K562 (cell line): Measurements from ENCODE around the gene ATP6V0E1. TPM values are rescaled to one million over a fixed set of nuclear protein-coding genes. Genes with fewer than 3 reads are reported as not detected.

Experiments
- FOXA1 ChIP-seq: fragments of 450-650 bp; IDR thresholded peaks from 2 replicates; pipeline ENCODE4 v1.6.1; 2016; ENCODE audit warnings: mild to moderate bottlenecking, borderline replicate concordance
- KLF1 ChIP-seq: fragments of 450-650 bp; IDR thresholded peaks from 2 replicates; pipeline ENCODE4 v1.6.1; 2016; ENCODE audit warnings: missing genetic modification characterization, missing compliant biosample characterization
- MYBL2 ChIP-seq, 2 experiments: fragments of 450-650 bp in 1 of 2; sonication (generic) in 1 of 2; formaldehyde crosslinking in 1 of 2; IDR thresholded peaks; 2 replicates each; pipeline versions ENCODE4 v1.6.1 to v1.8.1; 2017 to 2022; ENCODE audit warnings: borderline replicate concordance in 1 of 2, inconsistent platforms in 1 of 2, low read depth in 1 of 2, mild to moderate bottlenecking in 1 of 2, missing genetic modification reagents in 1 of 2, moderate library complexity in 1 of 2
- NR4A1 ChIP-seq, 2 experiments: fragments of 250-450 bp in 1 of 2; fragments of 450-650 bp in 1 of 2; sonication (Bioruptor Pico) in 1 of 2; IDR thresholded peaks; 2 replicates each; pipeline versions ENCODE4 v1.4.0 to v1.6.1; 2016 to 2020; ENCODE audit warnings: mild to moderate bottlenecking in 2 of 2, missing compliant biosample characterization in 1 of 2, missing genetic modification characterization in 1 of 2, moderate library complexity in 1 of 2
- PRPF4 ChIP-seq: fragments of 200-400 bp; formaldehyde crosslinking; IDR thresholded peaks from one replicate; pipeline ENCODE4 v1.6.1; 2017; ENCODE audit warnings: low read length, low read depth, mild to moderate bottlenecking; ENCODE audit not compliant: insufficient read depth, poor library complexity, severe bottlenecking
- SMAD1 ChIP-seq: fragments of 150-350 bp; IDR thresholded peaks from 2 replicates; pipeline ENCODE4 v1.6.1; 2014; ENCODE audit warnings: low read length, low read depth; ENCODE audit not compliant: partially characterized antibody
- polyA plus RNA-seq, 8 experiments: library from polyadenylated mRNA; depleted of rRNA in 4 of 8; stranded (reverse) in 5 of 8; unstranded in 3 of 8; fragments of >200 nt; fragmentation: Nextera tagmentation in 2 of 8; fragmentation: Illumina TruSeq in 1 of 8; extraction: Ambion mirVana in 2 of 8; extraction: Trizol in 1 of 8; gene quantifications; 2 replicates each; pipeline versions ENCODE4 v1.2.1 to v1.2.3, GENCODE V29; 2011 to 2014; ENCODE audit warnings: inconsistent platforms in 1 of 8, missing spikeins in 1 of 8
- total RNA-seq, 7 experiments: library from RNA; depleted of rRNA in 6 of 7; stranded (reverse); fragments of >200 nt in 6 of 7; fragmentation: Illumina TruSeq in 2 of 7; extraction: Trizol in 2 of 7; gene quantifications; 2 replicates each; pipeline versions ENCODE4 v1.2.1 to v1.2.3, GENCODE V29; 2011 to 2021; ENCODE audit warnings: low replicate concordance in 1 of 7
- TF ChIP-seq, protein P1 (sequence below): fragments of 250-450 bp; sonication (Bioruptor Pico); IDR thresholded peaks from 2 replicates; pipeline ENCODE4 v1.4.0; 2020
- TF ChIP-seq, protein P2 (sequence below): fragments of 250-450 bp; sonication (Bioruptor Pico); IDR thresholded peaks from 2 replicates; pipeline ENCODE4 v1.8.0; 2021; ENCODE audit warnings: borderline replicate concordance, mild to moderate bottlenecking, moderate library complexity; ENCODE audit not compliant: poor library complexity, severe bottlenecking
- TF ChIP-seq, protein P3 (sequence below): fragments of 200-800 bp; sonication (Bioruptor generic); IDR thresholded peaks from 2 replicates; pipeline ENCODE4 v1.6.1; 2016; ENCODE audit warnings: missing genetic modification characterization, missing compliant biosample characterization
- TF ChIP-seq, protein P4 (sequence below): sonication (generic); formaldehyde crosslinking; IDR thresholded peaks from 2 replicates; pipeline ENCODE4 v1.8.0; 2022; ENCODE audit warnings: missing genetic modification reagents, mild to moderate bottlenecking, borderline replicate concordance

ATP6V0E1 gene
- total and polyA plus RNA-seq, 9 of the 15 experiments (the other 6 are each of a cell fraction or from before 2014, with no cell fraction given): 63.8 to 395 (median 112) TPM

DNA sequence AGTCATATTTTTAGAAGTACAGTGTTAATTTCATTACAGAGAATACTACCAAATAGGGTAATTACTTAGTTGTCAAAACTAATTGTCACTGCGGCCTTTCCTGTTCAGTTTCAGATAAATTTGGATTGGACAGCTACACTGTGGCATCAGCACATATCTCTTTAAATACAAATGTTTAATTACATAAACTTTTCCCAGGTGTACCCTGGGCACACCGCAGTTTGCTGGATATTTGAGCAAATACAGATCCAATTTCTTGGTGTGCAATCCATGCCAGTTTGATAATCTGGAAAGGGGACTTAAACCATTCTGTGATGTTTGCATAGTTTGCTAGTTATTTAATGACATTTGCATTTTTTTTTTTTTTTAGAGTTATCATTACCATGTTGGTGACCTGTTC lies 10.8 kb downstream of the ATP6V0E1 start (continued):
- TF ChIP-seq, protein P1, sequence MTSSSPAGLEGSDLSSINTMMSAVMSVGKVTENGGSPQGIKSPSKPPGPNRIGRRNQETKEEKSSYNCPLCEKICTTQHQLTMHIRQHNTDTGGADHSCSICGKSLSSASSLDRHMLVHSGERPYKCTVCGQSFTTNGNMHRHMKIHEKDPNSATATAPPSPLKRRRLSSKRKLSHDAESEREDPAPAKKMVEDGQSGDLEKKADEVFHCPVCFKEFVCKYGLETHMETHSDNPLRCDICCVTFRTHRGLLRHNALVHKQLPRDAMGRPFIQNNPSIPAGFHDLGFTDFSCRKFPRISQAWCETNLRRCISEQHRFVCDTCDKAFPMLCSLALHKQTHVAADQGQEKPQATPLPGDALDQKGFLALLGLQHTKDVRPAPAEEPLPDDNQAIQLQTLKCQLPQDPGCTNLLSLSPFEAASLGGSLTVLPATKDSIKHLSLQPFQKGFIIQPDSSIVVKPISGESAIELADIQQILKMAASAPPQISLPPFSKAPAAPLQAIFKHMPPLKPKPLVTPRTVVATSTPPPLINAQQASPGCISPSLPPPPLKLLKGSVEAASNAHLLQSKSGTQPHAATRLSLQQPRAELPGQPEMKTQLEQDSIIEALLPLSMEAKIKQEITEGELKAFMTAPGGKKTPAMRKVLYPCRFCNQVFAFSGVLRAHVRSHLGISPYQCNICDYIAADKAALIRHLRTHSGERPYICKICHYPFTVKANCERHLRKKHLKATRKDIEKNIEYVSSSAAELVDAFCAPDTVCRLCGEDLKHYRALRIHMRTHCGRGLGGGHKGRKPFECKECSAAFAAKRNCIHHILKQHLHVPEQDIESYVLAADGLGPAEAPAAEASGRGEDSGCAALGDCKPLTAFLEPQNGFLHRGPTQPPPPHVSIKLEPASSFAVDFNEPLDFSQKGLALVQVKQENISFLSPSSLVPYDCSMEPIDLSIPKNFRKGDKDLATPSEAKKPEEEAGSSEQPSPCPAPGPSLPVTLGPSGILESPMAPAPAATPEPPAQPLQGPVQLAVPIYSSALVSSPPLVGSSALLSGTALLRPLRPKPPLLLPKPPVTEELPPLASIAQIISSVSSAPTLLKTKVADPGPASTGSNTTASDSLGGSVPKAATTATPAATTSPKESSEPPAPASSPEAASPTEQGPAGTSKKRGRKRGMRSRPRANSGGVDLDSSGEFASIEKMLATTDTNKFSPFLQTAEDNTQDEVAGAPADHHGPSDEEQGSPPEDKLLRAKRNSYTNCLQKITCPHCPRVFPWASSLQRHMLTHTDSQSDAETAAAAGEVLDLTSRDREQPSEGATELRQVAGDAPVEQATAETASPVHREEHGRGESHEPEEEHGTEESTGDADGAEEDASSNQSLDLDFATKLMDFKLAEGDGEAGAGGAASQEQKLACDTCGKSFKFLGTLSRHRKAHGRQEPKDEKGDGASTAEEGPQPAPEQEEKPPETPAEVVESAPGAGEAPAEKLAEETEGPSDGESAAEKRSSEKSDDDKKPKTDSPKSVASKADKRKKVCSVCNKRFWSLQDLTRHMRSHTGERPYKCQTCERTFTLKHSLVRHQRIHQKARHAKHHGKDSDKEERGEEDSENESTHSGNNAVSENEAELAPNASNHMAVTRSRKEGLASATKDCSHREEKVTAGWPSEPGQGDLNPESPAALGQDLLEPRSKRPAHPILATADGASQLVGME (CRISPR knock-in tag): no peak
- no peak for TF ChIP-seq PRPF4
- TF ChIP-seq, protein P2, sequence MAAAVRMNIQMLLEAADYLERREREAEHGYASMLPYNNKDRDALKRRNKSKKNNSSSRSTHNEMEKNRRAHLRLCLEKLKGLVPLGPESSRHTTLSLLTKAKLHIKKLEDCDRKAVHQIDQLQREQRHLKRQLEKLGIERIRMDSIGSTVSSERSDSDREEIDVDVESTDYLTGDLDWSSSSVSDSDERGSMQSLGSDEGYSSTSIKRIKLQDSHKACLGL (CRISPR knock-in tag): no peak
- no peak for TF ChIP-seq KLF1 (tag)
- TF ChIP-seq, protein P3, sequence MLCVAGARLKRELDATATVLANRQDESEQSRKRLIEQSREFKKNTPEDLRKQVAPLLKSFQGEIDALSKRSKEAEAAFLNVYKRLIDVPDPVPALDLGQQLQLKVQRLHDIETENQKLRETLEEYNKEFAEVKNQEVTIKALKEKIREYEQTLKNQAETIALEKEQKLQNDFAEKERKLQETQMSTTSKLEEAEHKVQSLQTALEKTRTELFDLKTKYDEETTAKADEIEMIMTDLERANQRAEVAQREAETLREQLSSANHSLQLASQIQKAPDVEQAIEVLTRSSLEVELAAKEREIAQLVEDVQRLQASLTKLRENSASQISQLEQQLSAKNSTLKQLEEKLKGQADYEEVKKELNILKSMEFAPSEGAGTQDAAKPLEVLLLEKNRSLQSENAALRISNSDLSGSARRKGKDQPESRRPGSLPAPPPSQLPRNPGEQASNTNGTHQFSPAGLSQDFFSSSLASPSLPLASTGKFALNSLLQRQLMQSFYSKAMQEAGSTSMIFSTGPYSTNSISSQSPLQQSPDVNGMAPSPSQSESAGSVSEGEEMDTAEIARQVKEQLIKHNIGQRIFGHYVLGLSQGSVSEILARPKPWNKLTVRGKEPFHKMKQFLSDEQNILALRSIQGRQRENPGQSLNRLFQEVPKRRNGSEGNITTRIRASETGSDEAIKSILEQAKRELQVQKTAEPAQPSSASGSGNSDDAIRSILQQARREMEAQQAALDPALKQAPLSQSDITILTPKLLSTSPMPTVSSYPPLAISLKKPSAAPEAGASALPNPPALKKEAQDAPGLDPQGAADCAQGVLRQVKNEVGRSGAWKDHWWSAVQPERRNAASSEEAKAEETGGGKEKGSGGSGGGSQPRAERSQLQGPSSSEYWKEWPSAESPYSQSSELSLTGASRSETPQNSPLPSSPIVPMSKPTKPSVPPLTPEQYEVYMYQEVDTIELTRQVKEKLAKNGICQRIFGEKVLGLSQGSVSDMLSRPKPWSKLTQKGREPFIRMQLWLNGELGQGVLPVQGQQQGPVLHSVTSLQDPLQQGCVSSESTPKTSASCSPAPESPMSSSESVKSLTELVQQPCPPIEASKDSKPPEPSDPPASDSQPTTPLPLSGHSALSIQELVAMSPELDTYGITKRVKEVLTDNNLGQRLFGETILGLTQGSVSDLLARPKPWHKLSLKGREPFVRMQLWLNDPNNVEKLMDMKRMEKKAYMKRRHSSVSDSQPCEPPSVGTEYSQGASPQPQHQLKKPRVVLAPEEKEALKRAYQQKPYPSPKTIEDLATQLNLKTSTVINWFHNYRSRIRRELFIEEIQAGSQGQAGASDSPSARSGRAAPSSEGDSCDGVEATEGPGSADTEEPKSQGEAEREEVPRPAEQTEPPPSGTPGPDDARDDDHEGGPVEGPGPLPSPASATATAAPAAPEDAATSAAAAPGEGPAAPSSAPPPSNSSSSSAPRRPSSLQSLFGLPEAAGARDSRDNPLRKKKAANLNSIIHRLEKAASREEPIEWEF (CRISPR knock-in tag): no peak
- TF ChIP-seq MYBL2 (IDR thresholded peaks at IDR 0.05; ENCODE audit: low read depth): no peak
- TF ChIP-seq MYBL2 (CRISPR knock-in tag; IDR thresholded peaks at IDR 0.05; ENCODE audit: borderline replicate concordance): no peak
- TF ChIP-seq FOXA1: no peak
- no peak for TF ChIP-seq SMAD1
- TF ChIP-seq, protein P4, sequence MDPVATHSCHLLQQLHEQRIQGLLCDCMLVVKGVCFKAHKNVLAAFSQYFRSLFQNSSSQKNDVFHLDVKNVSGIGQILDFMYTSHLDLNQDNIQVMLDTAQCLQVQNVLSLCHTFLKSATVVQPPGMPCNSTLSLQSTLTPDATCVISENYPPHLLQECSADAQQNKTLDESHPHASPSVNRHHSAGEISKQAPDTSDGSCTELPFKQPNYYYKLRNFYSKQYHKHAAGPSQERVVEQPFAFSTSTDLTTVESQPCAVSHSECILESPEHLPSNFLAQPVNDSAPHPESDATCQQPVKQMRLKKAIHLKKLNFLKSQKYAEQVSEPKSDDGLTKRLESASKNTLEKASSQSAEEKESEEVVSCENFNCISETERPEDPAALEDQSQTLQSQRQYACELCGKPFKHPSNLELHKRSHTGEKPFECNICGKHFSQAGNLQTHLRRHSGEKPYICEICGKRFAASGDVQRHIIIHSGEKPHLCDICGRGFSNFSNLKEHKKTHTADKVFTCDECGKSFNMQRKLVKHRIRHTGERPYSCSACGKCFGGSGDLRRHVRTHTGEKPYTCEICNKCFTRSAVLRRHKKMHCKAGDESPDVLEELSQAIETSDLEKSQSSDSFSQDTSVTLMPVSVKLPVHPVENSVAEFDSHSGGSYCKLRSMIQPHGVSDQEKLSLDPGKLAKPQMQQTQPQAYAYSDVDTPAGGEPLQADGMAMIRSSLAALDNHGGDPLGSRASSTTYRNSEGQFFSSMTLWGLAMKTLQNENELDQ (CRISPR knock-in tag): no peak
- TF ChIP-seq NR4A1 (CRISPR knock-in tag; IDR thresholded peaks at IDR 0.05): no peak
- TF ChIP-seq NR4A1 (tag; IDR thresholded peaks at IDR 0.05): no peak
